RKO (cell line): Measurements from ENCODE around the gene BCL3.
"Not testable (repeated sequence)": the region's sequence is repeated elsewhere in the genome, so short reads cannot be mapped to it uniquely, and the experiment has no call there.

ENCODE experiments used
- DNase-seq: peaks from one replicate; pipeline ENCODE4 v3.0.0-alpha.2; 2016; ENCODE audit warnings: low spot score

Gene BCL3

DNA sequence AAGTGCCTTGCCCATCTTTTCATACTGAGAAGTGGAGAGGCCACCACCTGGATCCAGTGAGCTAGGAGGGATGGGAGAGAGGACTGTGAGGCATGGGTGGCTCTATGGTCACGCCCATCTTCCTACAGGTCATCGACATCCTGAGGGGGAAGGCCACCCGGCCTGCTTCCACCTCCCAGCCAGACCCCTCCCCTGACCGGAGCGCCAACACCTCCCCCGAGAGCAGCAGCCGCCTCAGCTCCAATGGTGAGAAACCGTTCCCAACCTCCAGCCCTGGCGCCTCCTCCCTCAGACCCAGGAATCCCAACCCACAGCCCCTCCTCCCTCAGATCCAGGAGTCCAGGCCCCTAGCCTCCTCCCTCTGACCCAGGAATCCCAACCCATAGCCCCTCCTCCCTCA is 10.1 kb downstream of the BCL3 start:
- no peak for DNase-seq

GRCh38 chr19:44759083-44759804 is 10.7 kb downstream of the BCL3 start:
- DNase-seq: no peak

DNA sequence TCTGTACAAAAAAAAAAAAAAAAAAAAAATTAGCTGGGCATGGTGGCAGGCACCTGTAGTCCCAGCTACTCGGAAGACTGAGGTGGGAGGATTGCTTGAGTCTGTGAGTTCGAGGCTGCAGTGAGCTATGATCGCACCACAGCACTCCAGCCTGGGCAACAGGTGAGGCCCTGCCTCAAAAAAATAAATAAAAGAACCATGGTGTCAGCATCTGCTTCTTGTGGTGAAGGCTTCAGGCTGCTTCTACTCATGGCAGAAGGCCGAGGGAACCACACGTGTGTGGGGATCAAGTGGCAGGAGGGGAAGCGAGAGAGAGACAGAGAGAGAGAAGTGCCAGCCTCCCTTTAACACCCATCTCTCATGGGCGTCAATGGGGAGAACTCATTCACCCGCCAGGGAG is 13.5 kb downstream of the BCL3 start:
- no peak for DNase-seq

GRCh38 chr19:44765033-44765948 is 16.8 kb downstream of the BCL3 start:
- DNase-seq: no peak

- no peak for DNase-seq
Measured at GRCh38 chr19:44765949-44766335, 17.4 kb downstream of the BCL3 start.

DNA sequence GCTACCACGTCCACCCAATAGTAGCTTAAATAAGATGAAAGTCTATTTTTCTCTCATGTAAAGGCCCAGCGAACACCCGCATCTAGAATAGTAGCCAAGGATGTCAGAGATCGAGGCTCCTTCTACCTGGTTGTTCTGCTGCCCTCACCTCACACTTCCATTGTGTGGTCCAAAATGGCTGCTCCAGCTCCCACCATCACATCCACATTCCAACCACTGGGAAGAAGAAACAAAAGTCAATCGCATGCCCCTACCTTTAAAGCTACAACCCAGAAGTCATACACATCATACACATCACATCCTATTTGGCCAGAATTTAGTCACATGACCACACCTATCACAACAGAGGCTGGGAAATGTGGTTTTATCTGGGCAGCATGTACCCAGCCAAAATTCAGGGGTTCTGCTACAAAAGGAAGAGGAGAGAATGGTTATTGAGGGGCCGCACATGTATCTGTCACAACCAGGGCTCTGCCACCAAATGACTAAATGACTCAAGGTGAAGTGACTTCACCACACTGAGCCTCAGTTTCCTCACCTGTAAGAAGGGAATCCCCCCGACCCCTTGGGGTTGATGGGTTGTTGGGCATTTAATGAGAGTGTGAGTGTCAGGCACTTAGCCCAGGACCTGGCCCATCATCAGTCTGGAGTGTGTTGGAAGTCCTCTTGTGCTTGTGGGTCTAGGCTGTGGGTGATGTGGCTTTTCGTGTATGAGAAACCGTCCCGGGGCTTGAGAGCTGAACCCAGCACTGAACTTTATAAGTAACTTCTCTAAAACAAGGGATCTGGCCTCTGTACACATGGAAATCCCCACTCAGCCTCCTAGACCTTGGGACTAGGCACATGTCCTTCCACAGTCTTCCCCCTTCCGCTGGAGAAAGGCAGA is 19.0 kb downstream of the BCL3 start:
- DNase-seq: no peak

DNA sequence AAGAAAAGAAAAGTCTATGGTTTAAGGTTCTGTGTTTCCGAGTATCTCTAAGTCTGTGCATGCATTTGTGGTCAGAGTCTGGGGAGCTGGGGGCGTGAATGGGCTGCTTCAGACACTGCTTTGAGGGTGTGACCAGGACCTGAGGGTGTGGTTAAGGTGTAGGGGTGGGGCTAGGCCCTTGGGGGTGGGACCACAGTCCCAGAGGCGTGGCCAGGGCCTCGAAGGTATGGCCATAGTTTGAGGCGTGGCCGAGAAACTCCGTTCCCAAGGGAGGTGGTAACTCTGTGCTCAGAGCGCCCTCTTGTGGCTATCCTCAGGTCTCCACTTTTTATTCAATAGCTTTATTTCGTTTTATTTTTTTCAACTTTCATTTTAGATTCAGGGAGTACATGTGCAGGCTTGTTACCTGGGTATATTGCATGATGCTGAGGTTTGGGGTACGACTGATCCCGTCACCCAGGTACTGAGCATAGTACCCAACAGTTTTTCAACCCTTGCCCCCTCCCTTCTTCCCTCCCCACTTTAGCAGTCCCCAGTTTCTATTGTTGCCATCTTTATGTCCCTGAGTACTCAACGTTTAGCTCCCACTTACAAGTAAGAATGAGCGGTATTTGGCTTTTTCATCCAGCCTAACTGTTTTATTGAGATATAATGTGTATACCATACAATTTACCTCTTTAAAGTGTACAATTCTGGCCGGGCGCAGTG is 22.2 kb downstream of the BCL3 start:
- DNase-seq: peak; percentile 93

DNA sequence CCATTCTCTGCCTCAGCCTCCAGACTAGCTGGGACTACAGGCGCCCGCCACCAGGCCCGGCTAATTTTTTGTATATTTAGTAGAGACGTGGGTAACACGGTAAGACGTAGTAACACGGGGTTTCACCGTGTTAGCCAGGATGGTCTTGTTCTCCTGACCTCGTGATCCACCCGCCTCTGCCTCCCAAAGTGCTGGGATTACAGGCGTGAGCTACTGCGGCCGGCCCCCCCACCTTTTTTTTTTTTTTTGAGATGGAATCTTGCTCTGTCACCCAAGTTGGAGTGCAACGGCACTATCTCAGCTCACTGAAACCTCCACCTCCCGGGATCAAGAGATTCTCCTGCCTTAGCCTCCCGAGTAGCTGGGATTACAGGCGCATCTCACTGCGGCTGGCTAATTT is 23.6 kb downstream of the BCL3 start:
- not testable (repeated sequence) for DNase-seq

- DNase-seq: no peak
Measured at GRCh38 chr19:44772959-44773358, 24.5 kb downstream of the BCL3 start.

DNA sequence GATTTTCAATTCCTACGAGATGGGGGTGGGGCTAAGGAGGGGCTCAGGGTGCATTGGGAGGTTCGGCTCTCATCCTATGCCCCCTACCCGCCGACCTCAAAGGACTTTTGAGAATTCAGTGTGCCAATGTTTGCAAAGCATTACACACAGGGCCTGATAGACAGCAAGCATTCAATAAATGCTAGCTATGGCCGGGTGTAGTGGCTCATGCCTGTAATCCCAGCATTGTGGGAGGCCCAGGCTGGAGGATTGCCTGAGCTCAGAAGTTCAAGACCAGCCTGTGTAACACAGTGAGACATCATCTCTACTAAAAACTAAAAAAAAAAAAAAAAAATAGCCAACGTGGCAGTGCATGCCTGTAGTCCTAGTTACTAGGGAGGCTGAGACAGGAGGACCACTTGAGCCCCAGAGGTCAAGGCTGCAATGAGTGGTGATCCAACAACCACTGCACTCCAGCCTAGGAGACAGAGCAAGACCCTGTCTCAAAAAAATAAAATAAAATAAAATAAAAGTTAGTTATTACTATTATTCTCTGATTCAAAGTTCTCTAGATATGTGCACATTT is 27.2 kb downstream of the BCL3 start:
- DNase-seq: no peak

DNA sequence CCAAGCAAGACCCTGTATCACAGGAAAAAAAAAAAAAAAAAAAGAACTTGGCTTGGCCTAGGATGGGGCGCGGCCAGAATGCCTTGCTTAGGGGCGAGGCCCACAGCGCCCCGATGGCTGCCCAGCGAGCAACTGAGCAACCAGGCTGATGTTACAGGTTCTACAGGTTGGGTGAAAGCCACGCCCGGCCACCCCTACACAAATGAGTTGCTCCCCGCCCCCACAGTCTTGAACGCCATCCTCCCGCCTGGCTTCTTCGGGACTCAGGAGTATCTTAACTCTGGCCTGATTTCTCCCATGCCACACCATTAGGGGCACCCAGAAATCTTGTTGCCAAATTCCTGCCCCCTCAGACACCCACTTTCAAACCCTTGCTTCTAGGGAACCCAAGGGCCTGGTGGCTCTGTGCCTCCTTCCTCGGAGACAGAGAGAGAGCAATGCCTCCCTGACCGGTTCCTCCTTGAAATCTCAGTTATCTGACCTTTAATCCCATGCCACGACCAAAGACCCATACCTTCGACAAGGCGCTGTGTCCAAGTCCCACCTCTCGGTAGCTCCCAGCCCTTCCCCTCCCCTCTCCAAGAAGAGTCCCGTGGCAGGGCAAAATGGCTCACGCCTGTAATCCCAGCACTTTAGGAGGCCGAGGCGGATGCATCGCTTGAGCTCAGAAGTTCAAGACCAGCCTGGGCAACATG is 28.0 kb downstream of the BCL3 start:
- DNase-seq: no peak

DNA sequence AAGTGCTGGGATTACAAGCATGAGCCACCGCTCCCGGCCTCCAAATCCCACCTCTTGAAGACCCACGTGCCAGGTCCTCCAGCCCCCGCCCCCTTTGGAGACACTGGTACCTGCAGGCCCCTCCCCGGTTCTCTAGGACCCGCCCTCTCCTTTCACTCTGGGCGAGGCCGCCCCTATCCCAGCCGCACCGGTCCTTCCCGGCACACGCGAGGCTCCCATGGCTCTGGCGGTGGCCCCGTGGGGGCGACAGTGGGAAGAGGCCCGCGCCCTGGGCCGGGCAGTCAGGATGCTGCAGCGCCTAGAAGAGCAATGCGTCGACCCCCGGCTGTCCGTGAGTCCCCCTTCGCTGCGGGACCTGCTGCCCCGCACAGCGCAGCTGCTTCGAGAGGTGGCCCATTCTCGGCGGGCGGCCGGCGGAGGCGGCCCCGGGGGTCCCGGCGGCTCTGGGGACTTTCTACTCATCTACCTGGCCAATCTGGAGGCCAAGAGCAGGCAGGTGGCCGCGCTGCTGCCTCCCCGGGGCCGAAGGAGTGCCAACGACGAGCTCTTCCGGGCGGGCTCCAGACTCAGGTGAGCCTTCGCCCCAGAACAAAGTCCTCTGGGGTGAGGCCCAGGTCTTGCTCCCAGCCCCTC is 29.3 kb downstream of the BCL3 start, which contains the start of gene CBLC:
Gene CBLC (plus strand): TSS at position 176 of the 633 bp plus-strand sequence. CDS start 42 bp downstream, at position 218.
- DNase-seq: no peak

DNA sequence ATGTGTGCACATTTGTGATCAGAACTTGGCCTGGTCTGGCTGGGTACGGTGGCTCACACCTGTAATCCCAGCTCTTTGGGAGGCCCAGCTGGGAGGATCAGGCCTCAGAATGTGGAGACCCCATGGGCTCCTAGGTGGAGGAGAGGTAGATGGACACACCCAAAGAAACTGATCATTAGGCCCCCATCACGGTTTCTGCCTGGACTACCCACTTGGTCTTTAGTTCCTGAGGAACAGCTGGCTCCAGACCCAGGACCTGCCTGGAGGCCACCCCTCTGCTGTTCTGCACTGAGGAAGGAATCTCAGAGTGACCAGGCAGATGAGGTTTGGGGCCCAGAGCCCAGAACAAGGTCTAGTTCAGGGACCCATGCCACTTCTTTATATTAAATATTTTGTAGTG is 30.6 kb downstream of the BCL3 start:
- no peak for DNase-seq

GRCh38 chr19:44781694-44782093 is 33.2 kb downstream of the BCL3 start:
- not testable (repeated sequence) for DNase-seq

- no peak for DNase-seq
Measured at GRCh38 chr19:44782729-44783128, 34.2 kb downstream of the BCL3 start.

GRCh38 chr19:44783545-44783944 is 35.0 kb downstream of the BCL3 start:
- DNase-seq: no peak

DNA sequence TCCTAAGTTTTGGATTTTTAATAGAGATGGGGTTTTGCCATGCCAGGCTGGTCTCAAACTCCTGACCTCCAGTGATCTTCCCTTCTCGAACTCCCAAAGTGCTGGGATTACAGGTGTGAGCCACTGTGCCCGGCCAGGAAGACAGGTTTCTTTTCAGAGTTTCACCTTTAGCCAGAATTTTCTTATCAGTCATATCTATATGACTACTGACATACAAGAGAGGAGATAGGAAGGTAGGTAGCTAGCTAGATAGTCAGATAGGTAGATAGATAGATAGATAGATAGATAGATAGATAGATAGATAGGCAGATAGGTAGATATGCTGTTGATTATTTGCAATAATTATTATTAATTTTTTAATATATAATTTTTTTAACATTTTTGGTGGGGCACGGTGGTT is 36.8 kb downstream of the BCL3 start:
- no peak for DNase-seq

DNA sequence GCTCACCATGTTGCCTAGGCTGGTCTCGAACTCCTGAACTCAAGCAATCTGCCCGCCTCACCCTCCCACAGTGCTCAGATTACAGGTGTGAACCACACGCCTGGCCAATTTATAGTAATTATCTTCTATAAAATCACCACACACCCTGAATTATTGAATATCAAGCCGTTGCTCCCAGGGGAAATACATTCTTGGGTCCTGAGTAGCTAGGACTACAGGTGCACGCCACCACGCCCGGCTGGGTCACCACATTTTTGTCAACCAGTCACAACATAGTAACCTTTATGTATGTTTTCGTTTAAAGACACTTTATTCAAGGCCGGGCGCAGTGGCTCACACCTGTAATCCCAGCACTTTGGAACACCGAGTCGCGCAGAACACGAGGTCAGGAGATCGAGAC is 37.5 kb downstream of the BCL3 start:
- no peak for DNase-seq

GRCh38 chr19:44788971-44789370 is 40.5 kb downstream of the BCL3 start:
- no peak for DNase-seq

DNA sequence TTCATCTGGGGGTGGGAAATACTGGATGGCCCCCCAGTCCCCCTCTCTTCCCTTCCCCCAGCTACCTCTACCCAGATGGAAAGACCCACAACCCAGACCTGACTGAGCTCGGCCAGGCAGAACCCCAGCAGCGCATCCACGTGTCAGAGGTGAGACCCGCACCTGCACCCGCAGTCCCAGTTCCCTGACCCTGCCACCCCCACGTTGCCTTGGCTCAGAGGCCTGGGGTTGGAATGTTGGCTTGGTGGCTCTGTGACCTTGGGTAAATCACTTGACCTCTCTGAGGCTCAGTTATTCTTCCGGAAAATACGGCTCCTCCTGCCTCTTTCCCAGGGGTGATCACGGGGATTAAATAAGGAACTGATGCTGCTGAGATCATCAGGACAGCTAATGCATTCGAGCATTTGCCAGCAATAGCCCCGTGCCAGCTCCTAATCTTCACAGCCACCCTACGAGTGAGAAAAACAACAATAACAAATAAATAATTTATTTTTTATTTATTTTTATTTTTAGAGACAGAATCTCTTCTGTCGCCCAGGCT is 41.5 kb downstream of the BCL3 start:
- no peak for DNase-seq
